ENCODE data around the gene NUAK2. TPM values are rescaled to one million over a fixed set of nuclear protein-coding genes. Genes with fewer than 3 reads are reported as not detected.

Gene NUAK2
- polyA plus RNA-seq (1.4 and 2.9 TPM in 2 replicates), polyA minus RNA-seq (2.5 and 3.2 TPM in 2 replicates)

GRCh38 chr1:205321162-205321958 is at the start of gene NUAK2:
Gene NUAK2 (minus strand): TSS chr1:205321745. CDS start chr1:205321628, 117 bp downstream.
- Histone ChIP-seq H3K27me3 (ENCODE audit: insufficient read depth, low read depth, low read length) (no peaks in the 10 kb centered on the region), H2AFZ (ENCODE audit: low read depth, low read length) (peak within 1 kb of the TSS; percentile 73), H4K20me1 (ENCODE audit: insufficient read depth) (no peaks in the 10 kb centered on the region), H3F3A (ENCODE audit: insufficient read depth, low read length, poor library complexity, severe bottlenecking) (no peaks in the 10 kb centered on the region), H3K36me3 (ENCODE audit: insufficient read depth, low read length) (no peaks in the 10 kb centered on the region), H3K9ac (ENCODE audit: low read length) (peak within 1 kb of the TSS; percentile 78), H3K79me2 (replicated peaks; ENCODE audit: insufficient read depth, low read length) (peaks cover 38% of the 10 kb centered on the region), H3K4me3 (ENCODE audit: low read length) (peak within 1 kb of the TSS; percentile 80), H3K4me2 (ENCODE audit: low read length) (peak within 1 kb of the TSS; percentile 75), H3K9me2 (ENCODE audit: insufficient read depth, low read length) (no peaks in the 10 kb centered on the region), H3K9me3 (ENCODE audit: low read length) (no peaks in the 10 kb centered on the region), H3K27ac (ENCODE audit: low read length) (peak within 1 kb of the TSS; percentile 79)
- peak; percentile 51 for TF ChIP-seq RAD21 (conservative IDR thresholded peaks at IDR 0.05)
- peak; percentile 75 for TF ChIP-seq MXI1 (conservative IDR thresholded peaks at IDR 0.05; ENCODE audit: poor library complexity, severe bottlenecking)
- TF ChIP-seq EP300 (conservative IDR thresholded peaks at IDR 0.05; ENCODE audit: poor library complexity, severe bottlenecking): no peak
- TF ChIP-seq REST (IDR thresholded peaks at IDR 0.05; ENCODE audit: borderline replicate concordance): peak; percentile 87
- peak; percentile 93 for TF ChIP-seq TAF1 (IDR thresholded peaks at IDR 0.05; ENCODE audit: low read depth)
- TF ChIP-seq CTCF (IDR thresholded peaks at IDR 0.05; ENCODE audit: poor library complexity, severe bottlenecking): peak; percentile 60
- TF ChIP-seq POLR2AphosphoS5 (IDR thresholded peaks at IDR 0.05): peak; percentile 91
- TF ChIP-seq SMC3 (conservative IDR thresholded peaks at IDR 0.05; ENCODE audit: poor library complexity): peak; percentile 64
- TF ChIP-seq EZH2 (IDR thresholded peaks at IDR 0.05; ENCODE audit: borderline replicate concordance, insufficient read depth, low read length, poor library complexity, severe bottlenecking): no peak

GRCh38 chr1:205370780-205371179 is 49.2 kb upstream of the NUAK2 start:
- Histone ChIP-seq H3K9ac (ENCODE audit: low read length) (no peak overlapping the region), H3K27me3 (ENCODE audit: insufficient read depth, low read depth, low read length) (no peaks in the 10 kb centered on the region), H3K4me3 (ENCODE audit: low read length) (no peak overlapping the region), H3K27ac (ENCODE audit: low read length) (no peak overlapping the region), H2AFZ (ENCODE audit: low read depth, low read length) (no peak overlapping the region), H4K20me1 (ENCODE audit: insufficient read depth) (no peaks in the 10 kb centered on the region), H3F3A (ENCODE audit: insufficient read depth, low read length, poor library complexity, severe bottlenecking) (no peaks in the 10 kb centered on the region), H3K9me2 (ENCODE audit: insufficient read depth, low read length) (no peaks in the 10 kb centered on the region), H3K36me3 (ENCODE audit: insufficient read depth, low read length) (no peaks in the 10 kb centered on the region), H3K79me2 (replicated peaks; ENCODE audit: insufficient read depth, low read length) (no peaks in the 10 kb centered on the region), H3K4me2 (ENCODE audit: low read length) (no peak overlapping the region), H3K9me3 (ENCODE audit: low read length) (no peaks in the 10 kb centered on the region)
- TF ChIP-seq CTCF (IDR thresholded peaks at IDR 0.05; ENCODE audit: poor library complexity, severe bottlenecking) (no peak), POLR2AphosphoS5 (IDR thresholded peaks at IDR 0.05) (no peak), MXI1 (conservative IDR thresholded peaks at IDR 0.05; ENCODE audit: poor library complexity, severe bottlenecking) (no peak), SMC3 (conservative IDR thresholded peaks at IDR 0.05; ENCODE audit: poor library complexity) (no peak)
